ENCODE results near the gene TDRKH. TPM values are rescaled to one million over a fixed set of nuclear protein-coding genes. Genes with fewer than 3 reads are reported as not detected.

TDRKH gene
- polyA plus RNA-seq, 4 donors = 7.9 to 11.7 (median 8.9) TPM

Other genes with a start within 250 kb of the TDRKH start
- 10 to 100 TPM; 16.3 to 29.6 (median 23.0) TPM for gene SNX27, start 178.4 kb downstream of the TDRKH start, polyA plus RNA-seq (ENCODE audit: insufficient read length in 4 of 4)
- gene CELF3, start 73.7 kb downstream of the TDRKH start, polyA plus RNA-seq (ENCODE audit: insufficient read length in 4 of 4) = under 1 TPM; 0.20 to 0.77 (median 0.46) TPM
- gene RIIAD1, start 69.0 kb downstream of the TDRKH start, polyA plus RNA-seq (ENCODE audit: insufficient read length in 4 of 4) = under 1 TPM in 1 of 4 donors, not detected in 3; 0.38 TPM
- gene MRPL9, start 27.0 kb downstream of the TDRKH start, polyA plus RNA-seq (ENCODE audit: insufficient read length in 4 of 4) = 100 to 1,000 TPM; 105 to 116 (median 114) TPM
- not detected for gene LINGO4, start 14.9 kb upstream of the TDRKH start, polyA plus RNA-seq (ENCODE audit: insufficient read length in 4 of 4)
- 1 to 10 TPM in 3 of 4 donors, under 1 TPM in 1; 0.95 to 1.6 (median 1.1) TPM for gene RORC, start 41.3 kb upstream of the TDRKH start, polyA plus RNA-seq (ENCODE audit: insufficient read length in 4 of 4)
- under 1 TPM; 0.20 to 0.46 (median 0.32) TPM for gene C2CD4D, start 49.3 kb upstream of the TDRKH start, polyA plus RNA-seq (ENCODE audit: insufficient read length in 4 of 4)
- under 1 TPM; 0.41 to 0.82 (median 0.82) TPM for gene THEM5, start 63.2 kb upstream of the TDRKH start, polyA plus RNA-seq (ENCODE audit: insufficient read length in 4 of 4)
- gene THEM4, start 119.0 kb upstream of the TDRKH start, polyA plus RNA-seq (ENCODE audit: insufficient read length in 4 of 4) = 10 to 100 TPM; 18.1 to 44.6 (median 31.7) TPM
- 100 to 1,000 TPM; 194 to 269 (median 233) TPM for gene S100A10, start 203.4 kb upstream of the TDRKH start, polyA plus RNA-seq (ENCODE audit: insufficient read length in 4 of 4)
- 100 to 1,000 TPM; 215 to 317 (median 278) TPM for gene S100A11, start 246.5 kb upstream of the TDRKH start, polyA plus RNA-seq (ENCODE audit: insufficient read length in 4 of 4)